ENCODE results near the gene ASB2. TPM values are rescaled to one million over a fixed set of nuclear protein-coding genes. Genes with fewer than 3 reads are reported as not detected.

ASB2 gene
- 0.13 and 0.26 TPM in 2 replicates for total RNA-seq

- H3K36me3 ChIP-seq (ENCODE audit: control insufficient read depth, insufficient read depth, low read length) = no peaks in the 10 kb centered on the region
- FAIRE-seq (no peak), DNase-seq (ENCODE audit: low read depth) (no peak)
- H3K27me3 ChIP-seq (ENCODE audit: control insufficient read depth, insufficient read depth, low read length) = no peaks in the 10 kb centered on the region
- no peak for TF ChIP-seq CTCF (IDR thresholded peaks at IDR 0.05; ENCODE audit: insufficient read depth, low read length, severe bottlenecking)
- no peak within 1 kb of the TSS for H3K4me3 ChIP-seq (ENCODE audit: low read depth, low read length)
Observed at GRCh38 chr14:93976477-93977057, at the start of gene ASB2. Gene ASB2 (minus strand): TSS chr14:93976570. CDS start chr14:93964539, 12,031 bp downstream.

- FAIRE-seq (no peak), DNase-seq (ENCODE audit: low read depth) (peak; percentile 89)
- Histone ChIP-seq H3K36me3 (ENCODE audit: control insufficient read depth, insufficient read depth, low read length) (no peaks in the 10 kb centered on the region), H3K27me3 (ENCODE audit: control insufficient read depth, insufficient read depth, low read length) (no peaks in the 10 kb centered on the region), H3K4me3 (ENCODE audit: low read depth, low read length) (peak overlapping the region; percentile 55)
- no peak for TF ChIP-seq CTCF (IDR thresholded peaks at IDR 0.05; ENCODE audit: insufficient read depth, low read length, severe bottlenecking)
Observed at GRCh38 chr14:94025720-94026119, 49.4 kb upstream of the ASB2 start.

- H3K4me3 ChIP-seq (ENCODE audit: low read depth, low read length) = no peak overlapping the region
- DNase-seq (ENCODE audit: low read depth) = no peak
- no peak for TF ChIP-seq CTCF (IDR thresholded peaks at IDR 0.05; ENCODE audit: insufficient read depth, low read length, severe bottlenecking)
- no peaks in the 10 kb centered on the region for H3K27me3 ChIP-seq (ENCODE audit: control insufficient read depth, insufficient read depth, low read length)
- H3K36me3 ChIP-seq (ENCODE audit: control insufficient read depth, insufficient read depth, low read length) = no peaks in the 10 kb centered on the region
- no peak for FAIRE-seq
Observed at GRCh38 chr14:94024549-94024948, 48.2 kb upstream of the ASB2 start.

- no peak for TF ChIP-seq CTCF (IDR thresholded peaks at IDR 0.05; ENCODE audit: insufficient read depth, low read length, severe bottlenecking)
- H3K4me3 ChIP-seq (ENCODE audit: low read depth, low read length) = no peak overlapping the region
- H3K36me3 ChIP-seq (ENCODE audit: control insufficient read depth, insufficient read depth, low read length) = no peaks in the 10 kb centered on the region
- FAIRE-seq (no peak), DNase-seq (ENCODE audit: low read depth) (peak; percentile 20)
- peaks cover 1% of the 10 kb centered on the region for H3K27me3 ChIP-seq (ENCODE audit: control insufficient read depth, insufficient read depth, low read length)
Observed at GRCh38 chr14:94022532-94023411, 46.4 kb upstream of the ASB2 start.

GRCh38 chr14:94021416-94022157, 45.2 kb upstream of the ASB2 start:
- Histone ChIP-seq H3K27me3 (ENCODE audit: control insufficient read depth, insufficient read depth, low read length) (peaks cover 3% of the 10 kb centered on the region), H3K36me3 (ENCODE audit: control insufficient read depth, insufficient read depth, low read length) (no peaks in the 10 kb centered on the region), H3K4me3 (ENCODE audit: low read depth, low read length) (no peak overlapping the region)
- TF ChIP-seq CTCF (IDR thresholded peaks at IDR 0.05; ENCODE audit: insufficient read depth, low read length, severe bottlenecking) = no peak
- no peak for FAIRE-seq
- DNase-seq (ENCODE audit: low read depth) = no peak
